Lung (tissue), 16 donors: Measurements from ENCODE around the gene ANGEL1. TPM values are rescaled to one million over a fixed set of nuclear protein-coding genes. Genes with fewer than 3 reads are reported as not detected.

Experiments used
- ATAC-seq: fragments of 200-7000 bp; cut with Tn5 transposase; one replicate; pipeline ENCODE4 v1.9.1; 2020; ENCODE audit warnings: moderate number of reproducible peaks; ENCODE audit not compliant: insufficient read depth, low FRiP score
- DNase-seq, 3 donors: peaks; one replicate each; pipeline ENCODE4 v3.0.0-alpha.2; 2013 to 2017
- H3K27ac ChIP-seq, 2 donors: one replicate each; pipeline ENCODE4 v1.5.1; 2013; ENCODE audit warnings: mild to moderate bottlenecking in 2 of 2, moderate library complexity in 2 of 2, control low read depth in 1 of 2, inconsistent platforms in 1 of 2, low read depth in 1 of 2, low read length in 1 of 2
- H3K27me3 ChIP-seq, 3 donors: one replicate each; pipeline ENCODE4 v1.5.1; 2013; ENCODE audit warnings: low read length in 2 of 3; ENCODE audit not compliant: control insufficient read depth in 3 of 3, insufficient read depth in 3 of 3
- H3K36me3 ChIP-seq, 4 donors: one replicate each; pipeline ENCODE4 v1.5.1; 2013; ENCODE audit warnings: low read length in 4 of 4, mild to moderate bottlenecking in 1 of 4, moderate library complexity in 1 of 4; ENCODE audit not compliant: control insufficient read depth in 4 of 4, insufficient read depth in 4 of 4
- H3K4me1 ChIP-seq, 5 donors: one replicate each; pipeline ENCODE4 v1.5.1; 2013; ENCODE audit warnings: low read length in 5 of 5, mild to moderate bottlenecking in 2 of 5, moderate library complexity in 1 of 5; ENCODE audit not compliant: control insufficient read depth in 5 of 5, insufficient read depth in 5 of 5
- H3K4me3 ChIP-seq: one replicate; pipeline ENCODE4 v1.5.1; 2013; ENCODE audit warnings: mild to moderate bottlenecking, control low read depth, moderate library complexity
- H3K9ac ChIP-seq, 2 donors: one replicate each; pipeline ENCODE4 v1.5.1; 2013; ENCODE audit warnings: low read length in 2 of 2, control low read depth in 1 of 2; ENCODE audit not compliant: insufficient read depth in 1 of 2
- H3K9me3 ChIP-seq, 4 donors: one replicate each; pipeline ENCODE4 v1.5.1; 2013; ENCODE audit warnings: low read length in 3 of 4, mild to moderate bottlenecking in 1 of 4, moderate library complexity in 1 of 4; ENCODE audit not compliant: control insufficient read depth in 4 of 4, insufficient read depth in 3 of 4
- CTCF ChIP-seq: IDR thresholded peaks from 2 replicates; pipeline ENCODE4 v1.5.1; 2012; ENCODE audit warnings: mild to moderate bottlenecking; ENCODE audit errors: control extremely low read depth, extremely low read depth
- WGBS, 2 donors: extraction: QIAGEN DNeasy Blood & Tissue Kit; methylation state at CpG; one replicate each; pipeline ENCODE4 v1.1.7; 2013; 5-methylcytosine and 5-hydroxymethylcytosine counted together
- long read RNA-seq, 5 donors: transcript quantifications; one replicate each; lab custom pipeline, GENCODE V29; 2026
- polyA plus RNA-seq, 2 donors: library from polyadenylated mRNA; stranded (reverse); fragments of 200-250 nt; gene quantifications; one replicate each; pipeline ENCODE4 v1.2.1, GENCODE V29; 2013
- total RNA-seq, 2 donors: library from RNA; depleted of rRNA in 1 of 2; stranded (reverse); fragments of >200 nt in 1 of 2; gene quantifications; one replicate each; pipeline ENCODE4 v1.2.1, GENCODE V29; 2014 to 2021
- donor health status: control.
- donor health status: control.
- donor health status: Bipolar disorder and iron deficiency.
- donor health status: healthy.
- donor health status: DM: yes; HTN: yes; CAD: no.

Gene ANGEL1
- 10 to 100 TPM; 19.5 to 20.4 TPM for total RNA-seq
- 10 to 100 TPM; 10.4 to 10.5 TPM for polyA plus RNA-seq
- long read RNA-seq, donor 1, full-length matches to known transcripts, result 6 of 25 reads
- long read RNA-seq, donor 1, partial matches to known transcripts, result 19 of 25 reads
- long read RNA-seq, donor 1, other reads (novel, unspliced or antisense), result 0 of 25 reads
- long read RNA-seq, donor 2, result 0 reads
- long read RNA-seq, donor 3, full-length matches to known transcripts, result 5 of 5 reads
- long read RNA-seq, donor 3, partial matches to known transcripts, result 0 of 5 reads
- long read RNA-seq, donor 3, other reads (novel, unspliced or antisense), result 0 of 5 reads
- long read RNA-seq, donor 4, result 0 reads
- long read RNA-seq, donor 5, full-length matches to known transcripts, result 4 of 4 reads
- long read RNA-seq, donor 5, partial matches to known transcripts, result 0 of 4 reads
- long read RNA-seq, donor 5, other reads (novel, unspliced or antisense), result 0 of 4 reads

GRCh38 chr14:76812422-76813383 is at the start of gene ANGEL1:
Gene ANGEL1 (minus strand): TSS chr14:76812882. CDS start chr14:76812827, 55 bp downstream.
- Histone ChIP-seq H3K9me3 (no peaks in the 10 kb centered on the region), H3K27me3 (peaks cover 0 to 2% (median 0%) of the 10 kb centered on the region in 3 donors), H3K9ac (peak within 1 kb of the TSS; percentile 14 to 83), H3K4me3 (peak within 1 kb of the TSS; percentile 84), H3K27ac (peak within 1 kb of the TSS; percentile 89 to 92), H3K36me3 (peaks cover 0 to 9% (median 6%) of the 10 kb centered on the region in 4 donors), H3K4me1 (peaks cover 0 to 18% (median 4%) of the 10 kb centered on the region in 5 donors)
- DNase-seq (peak; percentile 95 to 96 (median 95)), ATAC-seq (peak; percentile 94)
- WGBS, 2 donors, result 3 to 5% methylated on average over 69 of the region's 69 CpGs
- TF ChIP-seq CTCF, result no peak

GRCh38 chr14:76861574-76862255 is 49.0 kb upstream of the ANGEL1 start:
- no peak overlapping the region for H3K9ac ChIP-seq

More at GRCh38 chr14:76861574-76862255, 49.0 kb upstream of the ANGEL1 start:
- H3K27me3 ChIP-seq, result no peaks in the 10 kb centered on the region
- peak in 1 of 3 donors; percentile 24 for DNase-seq
- H3K27ac ChIP-seq, result no peak overlapping the region
- no peak for ATAC-seq
- peaks cover 0 to 10% (median 7%) of the 10 kb centered on the region in 5 donors for H3K4me1 ChIP-seq
- H3K4me3 ChIP-seq, result no peak overlapping the region
- no peaks in the 10 kb centered on the region for H3K36me3 ChIP-seq
- WGBS, 2 donors, result 80 to 85% methylated on average over 10 of the region's 10 CpGs
- H3K9me3 ChIP-seq, result no peaks in the 10 kb centered on the region
- TF ChIP-seq CTCF, result no peak
